Measurements from ENCODE around the gene LRRC75A.

Gene LRRC75A

DNA sequence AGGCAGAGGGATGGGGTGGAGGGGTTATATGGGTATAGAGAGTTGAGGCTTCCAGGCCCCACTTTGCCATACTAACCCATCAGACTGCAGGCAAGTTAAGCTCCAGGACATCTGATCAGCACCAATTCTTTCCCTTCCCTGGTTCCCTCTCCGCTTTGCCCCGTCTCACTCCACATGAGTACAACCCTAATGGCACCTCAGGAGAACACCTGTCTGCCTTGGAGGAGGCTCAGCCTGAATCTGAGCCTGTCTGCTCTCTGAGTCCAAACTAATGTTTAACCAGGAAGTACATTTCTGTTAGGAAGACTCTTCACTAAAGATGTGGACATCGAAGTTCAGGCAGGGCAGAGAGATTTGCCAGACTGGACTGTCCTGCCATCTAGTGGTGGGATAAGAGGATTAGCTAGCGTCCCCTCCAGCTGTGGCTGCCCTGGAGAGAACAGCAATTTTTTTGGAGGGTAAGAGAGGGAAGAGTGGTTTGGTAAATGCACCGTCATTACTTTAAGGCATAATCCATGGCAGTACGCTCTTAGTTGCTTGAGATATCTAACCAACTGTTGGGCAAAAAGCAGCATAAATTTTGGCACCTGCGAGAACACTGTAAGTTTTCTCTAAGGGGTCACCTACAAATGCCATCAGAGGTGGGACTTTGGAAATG lies 29.2 kb upstream of the LRRC75A start:
- no peak overlapping the region for H3K4me3 ChIP-seq (ENCODE audit: control insufficient read depth, low read depth, low read length)
- DNase-seq (ENCODE audit: low read depth) = peak; percentile 82
- TF ChIP-seq, protein P1, sequence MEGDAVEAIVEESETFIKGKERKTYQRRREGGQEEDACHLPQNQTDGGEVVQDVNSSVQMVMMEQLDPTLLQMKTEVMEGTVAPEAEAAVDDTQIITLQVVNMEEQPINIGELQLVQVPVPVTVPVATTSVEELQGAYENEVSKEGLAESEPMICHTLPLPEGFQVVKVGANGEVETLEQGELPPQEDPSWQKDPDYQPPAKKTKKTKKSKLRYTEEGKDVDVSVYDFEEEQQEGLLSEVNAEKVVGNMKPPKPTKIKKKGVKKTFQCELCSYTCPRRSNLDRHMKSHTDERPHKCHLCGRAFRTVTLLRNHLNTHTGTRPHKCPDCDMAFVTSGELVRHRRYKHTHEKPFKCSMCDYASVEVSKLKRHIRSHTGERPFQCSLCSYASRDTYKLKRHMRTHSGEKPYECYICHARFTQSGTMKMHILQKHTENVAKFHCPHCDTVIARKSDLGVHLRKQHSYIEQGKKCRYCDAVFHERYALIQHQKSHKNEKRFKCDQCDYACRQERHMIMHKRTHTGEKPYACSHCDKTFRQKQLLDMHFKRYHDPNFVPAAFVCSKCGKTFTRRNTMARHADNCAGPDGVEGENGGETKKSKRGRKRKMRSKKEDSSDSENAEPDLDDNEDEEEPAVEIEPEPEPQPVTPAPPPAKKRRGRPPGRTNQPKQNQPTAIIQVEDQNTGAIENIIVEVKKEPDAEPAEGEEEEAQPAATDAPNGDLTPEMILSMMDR (IDR thresholded peaks at IDR 0.05; ENCODE audit: control insufficient read depth, insufficient read depth, low read depth, low read length, missing control alignments) = peak; percentile 91

DNA sequence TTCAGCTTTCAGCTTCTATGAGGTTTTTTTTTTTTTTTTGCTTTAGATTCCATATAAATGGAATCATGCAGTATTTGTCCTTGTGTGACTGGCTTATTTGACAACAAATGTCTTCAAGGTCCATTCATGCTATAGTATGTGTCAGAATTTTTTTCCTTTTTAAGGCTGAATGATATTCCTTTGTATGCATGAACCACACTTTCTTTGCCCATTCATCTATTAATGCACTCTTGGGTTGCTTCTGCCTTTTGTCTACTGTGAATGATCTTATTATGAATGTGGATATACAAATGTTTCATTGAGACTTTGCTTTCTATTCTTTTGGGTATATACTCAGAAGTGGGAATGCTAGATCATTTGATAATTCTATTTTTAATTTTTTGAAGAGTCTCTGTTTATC lies 27.0 kb upstream of the LRRC75A start:
- TF ChIP-seq, protein P1 (IDR thresholded peaks at IDR 0.05; ENCODE audit: control insufficient read depth, insufficient read depth, low read depth, low read length, missing control alignments) = no peak
- no peak for DNase-seq (ENCODE audit: low read depth)
- no peak overlapping the region for H3K4me3 ChIP-seq (ENCODE audit: control insufficient read depth, low read depth, low read length)

DNA sequence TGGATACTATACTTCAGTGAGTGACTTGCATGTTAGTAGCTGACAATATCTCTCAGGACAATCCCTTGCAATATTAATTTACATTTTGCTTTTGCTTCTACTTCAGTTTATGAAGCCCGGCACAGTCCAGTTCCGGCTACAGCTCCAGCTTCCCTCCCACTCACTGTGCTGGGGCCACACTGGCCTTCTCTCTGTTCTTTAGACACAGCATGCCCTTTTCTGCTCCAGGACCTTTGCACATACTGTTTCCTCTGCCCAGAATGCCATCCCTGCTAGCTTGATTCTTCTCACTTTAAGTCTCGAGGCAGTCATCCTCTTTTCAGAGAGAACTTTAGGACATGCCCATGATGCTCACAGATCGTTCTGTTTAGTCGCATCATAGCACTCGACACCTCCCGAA lies 25.5 kb upstream of the LRRC75A start:
- H3K4me3 ChIP-seq (ENCODE audit: control insufficient read depth, low read depth, low read length) = no peak overlapping the region
- TF ChIP-seq, protein P1 (IDR thresholded peaks at IDR 0.05; ENCODE audit: control insufficient read depth, insufficient read depth, low read depth, low read length, missing control alignments) = no peak
- no peak for DNase-seq (ENCODE audit: low read depth)

DNA sequence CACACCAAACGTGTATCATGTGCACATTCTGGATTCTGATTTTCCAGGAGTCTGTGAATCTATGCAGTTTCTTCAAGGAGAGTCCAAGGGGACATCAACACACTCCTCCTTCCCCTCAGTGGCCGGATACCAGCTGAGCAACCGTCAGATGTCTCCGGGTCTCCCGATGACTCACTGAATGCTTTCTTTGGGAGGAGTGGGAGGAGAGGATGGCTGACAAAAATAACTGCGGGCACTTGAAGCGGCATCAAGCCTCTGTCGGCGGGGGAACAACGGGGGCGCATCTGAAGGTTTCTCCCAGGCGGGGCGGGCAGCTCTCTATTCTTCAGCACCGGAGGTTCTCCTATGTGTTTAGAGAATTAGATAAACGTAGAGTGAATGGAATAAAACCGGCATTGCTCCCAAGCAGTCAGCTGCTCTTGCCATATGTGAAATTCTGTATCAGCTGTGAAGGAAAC lies 24.6 kb upstream of the LRRC75A start:
- TF ChIP-seq, protein P1 (IDR thresholded peaks at IDR 0.05; ENCODE audit: control insufficient read depth, insufficient read depth, low read depth, low read length, missing control alignments) = no peak
- no peak for DNase-seq (ENCODE audit: low read depth)
- H3K4me3 ChIP-seq (ENCODE audit: control insufficient read depth, low read depth, low read length) = peak overlapping the region; percentile 34

DNA sequence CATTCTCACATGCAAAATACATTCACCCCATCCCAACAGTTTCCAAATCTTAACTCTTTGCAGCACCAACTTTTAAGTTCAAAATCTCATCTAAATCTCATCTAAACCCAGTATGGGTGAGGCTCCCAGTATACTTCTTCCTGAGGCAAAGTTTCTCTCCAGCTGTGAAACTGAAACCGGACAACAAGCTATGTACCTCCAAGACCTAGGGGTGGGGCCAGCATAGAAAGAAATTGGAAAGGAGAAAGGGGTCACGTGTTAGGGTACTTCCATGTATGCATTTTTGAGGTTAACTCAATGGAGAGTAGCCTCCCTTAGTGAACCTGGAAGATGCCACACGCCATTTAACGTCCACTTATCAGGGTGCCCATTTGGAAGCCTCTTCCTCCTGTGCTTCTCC lies 23.9 kb upstream of the LRRC75A start:
- no peak overlapping the region for H3K4me3 ChIP-seq (ENCODE audit: control insufficient read depth, low read depth, low read length)
- TF ChIP-seq, protein P1 (IDR thresholded peaks at IDR 0.05; ENCODE audit: control insufficient read depth, insufficient read depth, low read depth, low read length, missing control alignments) = no peak
- DNase-seq (ENCODE audit: low read depth) = no peak

DNA sequence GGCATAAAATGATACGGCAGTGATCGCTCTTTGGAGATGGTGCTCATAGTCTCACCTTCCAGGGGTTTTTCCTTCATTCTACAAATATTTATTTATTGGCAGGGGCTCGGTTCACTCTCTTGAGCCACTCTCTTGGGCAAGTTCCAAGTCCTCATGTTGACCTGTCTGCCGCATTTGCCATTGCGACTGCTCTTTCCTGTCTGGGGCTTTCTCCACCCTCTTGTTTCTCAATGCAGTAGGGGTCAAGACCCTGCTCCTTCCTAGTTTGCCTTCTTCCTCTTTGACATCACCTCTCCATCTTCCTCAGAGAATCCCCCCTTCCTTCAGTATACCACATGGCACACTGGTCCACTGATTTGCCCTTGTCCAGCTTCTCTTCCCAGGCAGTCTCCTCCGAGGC lies 21.9 kb upstream of the LRRC75A start:
- TF ChIP-seq, protein P1 (IDR thresholded peaks at IDR 0.05; ENCODE audit: control insufficient read depth, insufficient read depth, low read depth, low read length, missing control alignments) = no peak
- no peak overlapping the region for H3K4me3 ChIP-seq (ENCODE audit: control insufficient read depth, low read depth, low read length)
- no peak for DNase-seq (ENCODE audit: low read depth)
